ENCODE results near the gene DDX25. TPM values are rescaled to one million over a fixed set of nuclear protein-coding genes. Genes with fewer than 3 reads are reported as not detected.

Gene DDX25
- total and polyA plus RNA-seq, 10 of the 15 experiments (the other 5 are each of a cell fraction or from before 2014, with no cell fraction given), result 0.05 TPM; not detected in 9

DNA sequence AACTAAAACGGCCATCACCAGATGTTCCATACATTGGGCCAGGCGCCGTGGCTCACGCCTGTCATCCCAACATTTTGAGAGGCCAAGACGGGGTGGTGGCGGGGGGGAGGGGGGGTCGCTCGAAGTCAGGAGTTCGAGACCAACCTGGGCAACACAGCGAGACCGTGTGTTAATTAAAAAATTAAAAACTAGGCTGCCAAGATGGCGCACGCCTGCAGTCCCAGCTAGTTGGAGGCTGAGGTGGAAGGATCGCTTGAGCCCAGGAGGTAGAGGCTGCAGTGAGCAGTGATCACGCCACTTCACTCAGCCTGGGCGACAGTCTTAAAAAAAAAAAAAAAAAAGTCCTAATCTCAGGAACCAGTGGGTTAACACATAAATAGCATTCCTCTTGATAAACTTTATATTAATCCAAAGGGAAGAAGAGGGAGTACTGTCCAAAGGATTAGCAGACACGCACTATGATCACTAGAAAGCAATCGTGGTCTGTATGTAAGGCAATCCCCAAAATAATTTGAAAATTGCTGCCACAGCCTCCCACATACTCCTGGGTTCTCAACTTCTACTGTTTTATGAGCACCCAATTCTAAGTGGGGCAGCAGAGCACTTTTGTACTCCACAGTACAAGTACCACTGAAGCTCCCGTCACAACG is 1.9 kb upstream of the DDX25 start (continued):
- TF ChIP-seq ASH2L (IDR thresholded peaks at IDR 0.05; ENCODE audit: borderline replicate concordance, low read depth) (no peak), PAX5 (IDR thresholded peaks at IDR 0.05; ENCODE audit: borderline replicate concordance, low read depth, low read length) (no peak)

- Histone ChIP-seq H3K9me3 (replicated peaks; ENCODE audit: control insufficient read depth, insufficient read depth, low read length) (peaks cover 1% of the 10 kb centered on the region; the same call in 2 of the 3 replicates), H3K36me3 (ENCODE audit: control insufficient read depth in 2 of 2, insufficient read depth in 2 of 2, low read length in 1 of 2) (peaks cover 4 to 14% of the 10 kb centered on the region in 2 experiments), H3K79me2 (ENCODE audit: control insufficient read depth, insufficient read depth, low read length) (peaks cover 8% of the 10 kb centered on the region), H2AFZ (ENCODE audit: control insufficient read depth, low read depth, low read length) (peak within 1 kb of the TSS; percentile 89), H3K27me3 (replicated peaks in 1 of 2; ENCODE audit: control insufficient read depth in 2 of 2, insufficient read depth in 2 of 2, low read length in 1 of 2) (peaks cover 3 to 6% of the 10 kb centered on the region in 2 experiments; a peak in 3 of 4 replicates), H3K4me3 (peak within 1 kb of the TSS; percentile 84), H3K4me2 (ENCODE audit: control insufficient read depth, insufficient read depth) (peak within 1 kb of the TSS; percentile 45), H4K20me1 (ENCODE audit: control insufficient read depth, insufficient read depth) (no peaks in the 10 kb centered on the region), H3K4me1 (ENCODE audit: control insufficient read depth, insufficient read depth, low read length) (peaks cover 4% of the 10 kb centered on the region; the same call in 1 of the 2 replicates), H3K27ac (ENCODE audit: control insufficient read depth, insufficient read depth) (peak within 1 kb of the TSS; percentile 64), H3K9ac (ENCODE audit: control insufficient read depth, insufficient read depth, low read length) (peak within 1 kb of the TSS; percentile 79)
- intact Hi-C loops (cut with micrococcal nuclease; ENCODE audit: unreplicated experiment), result no loop called here
- in situ Hi-C loops (cut with MboI), result no loop called here
- peak; percentile 99 for ATAC-seq
- peak; percentile 90 for FAIRE-seq
- RAD21 ChIA-PET (ENCODE audit: unreplicated experiment), result interaction anchor here (1.0 kb wide), 3 partner anchors 9 to 15 kb away, joined by 3 to 8 read pairs (median 4); partner anchors contain the start of gene HYLS1
- POLR2A ChIA-PET, result interaction anchor here (0.5 to 2.1 kb wide), 5 partner anchors 14 to 312 kb away, joined by 3 to 13 read pairs (median 4); partner anchors contain the start of genes HYLS1 and STT3A
- SMC1A ChIA-PET (ENCODE audit: uncharacterized antibody, unreplicated experiment), result interaction anchor here (0.9 to 1.7 kb wide), 4 partner anchors 10 to 25 kb away, joined by 3 to 5 read pairs (median 4); partner anchors contain the start of gene HYLS1
- 11% methylated on average over 31 of the region's 31 CpGs for WGBS (ENCODE audit: insufficient coverage, insufficient replicate concordance, low lambda C conversion rate, missing lambda C conversion rate)
- DNase-seq (ENCODE audit: low read depth, low spot score), result peak; percentile 52
- no TSS peak for BruUV-seq (replicated peaks)
- CTCF ChIA-PET, result interaction anchor here (0.9 to 1.7 kb wide), 5 partner anchors 12 to 291 kb away, joined by 3 to 10 read pairs (median 4); partner anchors contain the start of gene HYLS1
- no peak for TF ChIP-seq SMARCA5 (IDR thresholded peaks at IDR 0.05)
- TF ChIP-seq REST (IDR thresholded peaks at IDR 0.05; ENCODE audit: low read depth, low read length), result peak; percentile 84
- peak; percentile 82; the same call in 1 of the 2 replicates for TF ChIP-seq ZBTB40 (IDR thresholded peaks at IDR 0.05; ENCODE audit: borderline replicate concordance)
- TF ChIP-seq NRF1 (conservative IDR thresholded peaks at IDR 0.05; ENCODE audit: low read depth, low read length), result peak; percentile 68
- no peak for TF ChIP-seq BCL11A (IDR thresholded peaks at IDR 0.05; ENCODE audit: low read depth, low read length)
- TF ChIP-seq MXI1 (IDR thresholded peaks at IDR 0.05; ENCODE audit: low read depth, low read length), result peak; percentile 86
- peak; percentile 49; the same call in 1 of the 2 replicates for TF ChIP-seq TAF1 (IDR thresholded peaks at IDR 0.05; ENCODE audit: borderline replicate concordance, low read depth, low read length)
- TF ChIP-seq SPI1 (IDR thresholded peaks at IDR 0.05; ENCODE audit: borderline replicate concordance, insufficient read depth, low read depth, low read length), result no peak
Measured at GRCh38 chr11:125902927-125903710, 1.2 kb upstream of the DDX25 start, which contains the start of gene PUS3. Gene PUS3, minus strand, starts transcription at chr11:125903206. Its CDS starts 6,922 bp downstream, at chr11:125896284.

All from GM12878 (cell line).